GM18508 (cell line): Measurements from ENCODE around the gene NDUFS1.
"Not testable (repeated sequence)": the region's sequence is repeated elsewhere in the genome, so short reads cannot be mapped to it uniquely, and the experiment has no call there.

ENCODE experiments used
- ATAC-seq: cut with Tn5 transposase; IDR thresholded peaks from one replicate; pipeline ENCODE4 v1.9.1; 2021; ENCODE audit warnings: moderate number of reproducible peaks; ENCODE audit not compliant: insufficient read depth, unreplicated experiment

The NDUFS1 gene

GRCh38 chr2:206163251-206163880 lies 4.1 kb upstream of the NDUFS1 start:
- no peak for ATAC-seq

DNA sequence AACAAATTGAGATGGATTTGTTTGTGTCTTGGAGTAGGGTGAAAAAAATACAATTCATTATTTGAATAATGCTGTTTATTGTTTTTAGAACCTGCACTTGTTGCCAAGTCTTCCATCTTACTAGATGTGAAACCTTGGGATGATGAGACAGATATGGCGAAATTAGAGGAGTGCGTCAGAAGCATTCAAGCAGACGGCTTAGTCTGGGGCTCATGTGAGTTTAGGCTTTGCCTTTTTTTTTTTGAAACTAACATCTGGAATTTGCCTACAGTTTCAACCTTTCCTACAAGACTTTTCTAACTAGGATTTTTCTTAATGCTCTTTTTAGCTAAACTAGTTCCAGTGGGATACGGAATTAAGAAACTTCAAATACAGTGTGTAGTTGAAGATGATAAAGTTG lies 3.2 kb upstream of the NDUFS1 start:
- ATAC-seq: not testable (repeated sequence)

- no peak for ATAC-seq
These were observed 1.5 kb upstream of the NDUFS1 start for GRCh38 chr2:206160807-206161179.

DNA sequence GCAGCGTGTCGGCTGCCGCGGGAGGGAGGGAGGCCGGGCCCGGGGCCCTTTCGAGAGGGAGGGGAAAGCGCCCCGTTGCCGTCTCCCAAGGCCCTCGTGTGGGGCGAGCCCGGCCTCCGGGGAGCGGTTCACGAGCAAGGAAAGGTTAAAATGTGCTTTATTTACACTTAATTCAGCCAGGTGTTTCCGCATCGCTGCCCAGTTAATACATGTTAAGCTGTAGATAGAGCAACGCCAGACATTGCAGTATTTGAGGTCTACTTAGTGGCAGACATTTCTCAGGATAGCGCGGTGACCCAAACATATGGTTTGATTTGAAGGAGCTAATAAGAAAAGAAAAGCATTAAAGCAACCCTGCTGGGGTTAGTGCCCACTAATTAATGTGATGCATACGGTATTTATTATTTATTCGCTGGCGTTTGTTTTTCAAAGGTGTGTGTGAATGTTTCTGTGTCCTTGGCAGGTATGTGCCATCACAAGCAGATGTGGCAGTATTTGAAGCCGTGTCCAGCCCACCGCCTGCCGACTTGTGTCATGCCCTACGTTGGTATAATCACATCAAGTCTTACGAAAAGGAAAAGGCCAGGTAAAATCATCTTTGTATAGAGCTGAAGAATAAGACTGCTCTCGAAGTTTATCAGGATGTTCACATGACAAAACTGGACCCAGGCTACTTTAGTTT lies 1.0 kb upstream of the NDUFS1 start:
- peak; percentile 18 for ATAC-seq

DNA sequence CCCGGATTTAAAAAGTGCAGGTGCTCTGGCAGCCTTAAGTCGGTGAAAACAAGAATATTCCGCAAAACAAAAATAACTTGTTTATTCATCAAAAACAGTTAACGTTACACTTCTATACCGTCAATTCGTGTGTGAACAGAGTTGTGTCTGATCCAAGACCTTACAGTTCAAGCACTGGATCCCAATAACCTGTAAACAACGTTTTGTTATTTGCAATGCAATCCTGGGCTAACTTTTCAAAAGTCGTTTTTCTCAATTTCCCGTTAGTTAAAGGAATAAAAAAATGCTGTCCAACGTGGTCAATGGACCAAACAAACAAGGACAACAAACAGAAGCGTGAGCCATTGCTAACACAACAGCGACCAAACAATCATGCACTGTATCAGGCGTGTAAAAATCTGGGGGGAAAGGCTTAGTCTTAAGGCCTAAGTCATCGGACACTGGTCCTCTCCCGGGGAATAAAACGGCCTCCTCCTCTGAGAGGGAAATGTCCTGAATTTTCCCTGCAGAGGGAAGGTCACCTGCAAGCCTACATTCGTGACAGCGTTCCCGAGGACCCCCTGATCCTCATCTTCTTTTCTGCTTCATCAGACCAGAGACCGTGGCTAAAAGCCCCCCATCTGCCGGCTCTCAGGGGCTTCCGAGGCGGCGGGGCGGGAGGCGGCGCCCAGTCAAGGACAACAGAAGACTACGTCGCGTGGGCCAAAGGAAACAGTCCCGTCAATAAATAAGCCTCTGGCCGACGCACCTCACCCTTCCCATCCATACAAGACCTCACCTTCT lies 490 bp downstream of the NDUFS1 start:
- ATAC-seq: peak; percentile 11

GRCh38 chr2:206157014-206157413 lies 2.2 kb downstream of the NDUFS1 start:
- ATAC-seq: not testable (repeated sequence)

- no peak for ATAC-seq
These were observed 5.0 kb downstream of the NDUFS1 start for GRCh38 chr2:206154197-206154596.

DNA sequence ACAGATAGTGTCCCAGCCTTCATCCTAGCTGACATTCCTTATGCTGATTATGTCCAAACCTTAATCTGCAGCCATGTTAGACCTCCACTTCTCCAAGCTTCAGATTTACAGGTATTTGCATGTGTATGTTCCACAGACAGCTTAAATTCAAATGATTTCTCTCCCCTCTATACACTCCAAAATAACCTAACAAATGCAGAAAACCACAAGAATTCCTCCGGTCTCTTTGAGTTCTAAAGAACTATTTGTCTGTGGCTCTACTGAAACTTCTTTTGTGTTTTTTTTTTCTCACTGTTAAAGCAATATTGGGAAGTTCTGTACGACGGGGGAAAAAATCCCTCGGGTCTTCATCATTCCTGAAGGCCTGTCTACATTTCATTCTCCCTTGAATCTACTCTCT lies 8.6 kb downstream of the NDUFS1 start:
- ATAC-seq: no peak

DNA sequence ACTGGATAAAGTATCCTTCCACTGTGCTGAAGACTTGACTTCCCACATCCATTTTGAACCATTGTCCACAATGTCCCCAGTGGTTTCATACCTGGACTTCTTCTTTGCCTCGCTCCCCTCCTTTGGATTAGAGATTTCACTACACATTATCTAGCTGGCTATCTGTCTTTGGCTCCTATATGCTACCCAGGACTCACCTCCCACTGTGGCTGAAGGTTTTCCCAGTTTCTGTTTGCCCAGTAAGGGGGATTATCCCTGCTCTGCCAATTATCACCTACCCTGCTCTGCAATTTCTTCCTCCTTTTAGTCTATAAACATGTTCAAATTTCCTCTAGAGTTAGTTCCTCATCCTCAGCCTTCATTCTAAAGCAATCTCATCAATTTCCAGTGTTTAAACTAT lies 9.1 kb downstream of the NDUFS1 start:
- no peak for ATAC-seq

DNA sequence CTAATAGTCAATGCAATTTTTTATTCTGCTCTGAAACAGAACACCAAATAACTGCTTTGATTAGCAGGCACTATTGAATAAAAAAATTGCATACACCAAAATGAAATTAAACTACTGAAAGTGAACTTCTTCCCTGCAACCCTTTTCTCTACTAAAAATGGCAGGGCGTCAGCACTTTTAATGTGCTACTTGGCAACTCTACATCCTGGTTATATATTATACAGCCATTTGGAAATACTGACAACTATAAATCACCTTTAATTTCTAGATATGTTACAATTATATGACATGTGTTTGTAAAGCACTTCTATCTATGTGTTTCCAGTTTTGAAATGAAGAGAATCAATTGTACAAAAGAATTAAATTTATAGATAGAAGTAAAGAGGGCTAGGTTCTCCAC lies 9.9 kb downstream of the NDUFS1 start:
- no peak for ATAC-seq

- no peak for ATAC-seq
These were observed 13.6 kb downstream of the NDUFS1 start for GRCh38 chr2:206145665-206146064.

- ATAC-seq: no peak
These were observed 14.9 kb downstream of the NDUFS1 start for GRCh38 chr2:206144383-206144782.

- ATAC-seq: no peak
These were observed 15.8 kb downstream of the NDUFS1 start for GRCh38 chr2:206143451-206143850.

- ATAC-seq: no peak
These were observed 31.6 kb downstream of the NDUFS1 start for GRCh38 chr2:206127656-206128055.

GRCh38 chr2:206125901-206126300 lies 33.3 kb downstream of the NDUFS1 start:
- ATAC-seq: no peak

- ATAC-seq: not testable (repeated sequence)
These were observed 36.7 kb downstream of the NDUFS1 start for GRCh38 chr2:206122569-206122968.

- no peak for ATAC-seq
These were observed 43.0 kb downstream of the NDUFS1 start for GRCh38 chr2:206116278-206116677.

GRCh38 chr2:206115026-206115578 lies 44.1 kb downstream of the NDUFS1 start:
- no peak for ATAC-seq

DNA sequence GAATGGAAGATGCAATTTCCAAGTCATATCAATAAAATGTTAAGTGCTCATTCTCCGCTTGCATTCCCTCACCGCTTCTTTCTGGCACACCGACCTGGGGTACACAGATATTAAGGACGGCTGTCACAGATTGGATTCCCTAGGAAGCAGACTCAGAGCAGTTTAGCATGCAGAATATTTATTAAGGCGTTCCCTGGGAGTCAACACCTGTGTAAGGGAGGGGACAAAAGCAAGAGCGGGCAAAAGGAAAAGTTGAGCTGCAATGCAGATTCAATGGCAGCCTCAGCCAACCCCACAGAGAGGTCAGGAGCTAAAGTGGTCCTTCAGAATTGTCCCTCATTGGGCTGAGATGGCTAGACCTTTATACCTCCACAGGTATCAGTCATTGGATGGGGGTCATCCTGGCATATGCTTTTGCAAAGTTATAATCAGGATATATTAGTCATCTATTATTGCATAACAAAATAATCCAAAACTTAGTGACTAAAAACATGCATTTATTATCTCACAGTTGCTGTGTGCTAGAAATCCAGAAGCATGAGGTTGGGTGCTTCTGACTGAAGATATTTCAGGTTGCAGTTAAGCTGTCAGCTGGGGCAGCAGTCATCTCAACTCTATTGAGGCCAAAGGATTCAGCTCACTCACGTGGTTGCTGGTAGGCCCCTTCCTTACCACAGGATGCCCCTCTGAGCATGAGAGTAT lies 46.2 kb downstream of the NDUFS1 start:
- no peak for ATAC-seq

- no peak for ATAC-seq
These were observed 47.1 kb downstream of the NDUFS1 start for GRCh38 chr2:206112108-206112507.

GRCh38 chr2:206108713-206109112 lies 50.5 kb downstream of the NDUFS1 start:
- ATAC-seq: no peak
